BLaER1 (cell line): ENCODE measurements around the gene IQCF6.
"Not testable (repeated sequence)": the region's sequence is repeated elsewhere in the genome, so short reads cannot be mapped to it uniquely, and the experiment has no call there.

Experiments
- H3K27ac ChIP-seq: shearing (Covaris generic); formaldehyde crosslinking; 2 replicates; pipeline ENCODE4 v1.8.1; 2022
- H3K27me3 ChIP-seq: shearing (Covaris generic); formaldehyde crosslinking; 2 replicates; pipeline ENCODE4 v1.8.1; 2022
- H3K36me3 ChIP-seq: shearing (Covaris generic); formaldehyde crosslinking; 2 replicates; pipeline ENCODE4 v1.8.1; 2022
- H3K4me1 ChIP-seq: shearing (Covaris generic); formaldehyde crosslinking; 2 replicates; pipeline ENCODE4 v1.8.1; 2022
- H3K4me2 ChIP-seq: shearing (Covaris generic); formaldehyde crosslinking; 2 replicates; pipeline ENCODE4 v1.8.1; 2022
- H3K4me3 ChIP-seq: shearing (Covaris generic); formaldehyde crosslinking; 2 replicates; pipeline ENCODE4 v1.8.1; 2022
- H3K9ac ChIP-seq: shearing (Covaris generic); formaldehyde crosslinking; 2 replicates; pipeline ENCODE4 v1.8.1; 2022
- H3K9me3 ChIP-seq: shearing (Covaris generic); formaldehyde crosslinking; 2 replicates; pipeline ENCODE4 v1.8.1; 2022
- H4K20me1 ChIP-seq: shearing (Covaris generic); formaldehyde crosslinking; 2 replicates; pipeline ENCODE4 v1.8.1; 2022
- Cebpa-rat ChIP-seq: shearing (Covaris generic); IDR thresholded peaks from 2 replicates; pipeline ENCODE4 v1.8.1; 2022

Gene IQCF6

DNA sequence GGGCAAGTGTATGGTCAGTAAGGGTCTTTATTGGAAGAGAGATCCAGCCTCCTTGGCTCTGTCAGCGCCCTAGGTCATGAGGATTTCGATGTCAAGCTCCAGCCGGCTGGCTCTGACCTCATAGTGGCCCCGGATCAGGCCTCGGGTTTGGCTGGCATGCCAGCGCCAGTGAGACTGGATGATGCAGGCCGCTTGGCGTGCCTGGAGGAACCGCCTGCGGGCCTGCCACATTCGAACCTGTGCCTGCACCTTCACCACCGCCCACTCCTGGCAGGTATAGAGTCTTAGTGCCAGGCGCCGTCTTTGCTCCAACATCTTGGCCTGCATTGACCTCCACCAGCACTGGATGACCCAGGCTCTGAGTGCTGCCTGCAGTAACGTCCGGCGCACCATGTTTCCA, 483 bp downstream of the IQCF6 start:
- Histone ChIP-seq H3K27ac (no peak overlapping the region), H3K4me2 (no peak overlapping the region), H3K9ac (no peak overlapping the region), H3K36me3 (no peaks in the 10 kb centered on the region), H4K20me1 (no peaks in the 10 kb centered on the region), H3K9me3 (no peaks in the 10 kb centered on the region), H3K4me1 (no peaks in the 10 kb centered on the region), H3K27me3 (no peaks in the 10 kb centered on the region), H3K4me3 (no peak overlapping the region)
- TF ChIP-seq Cebpa-rat, result no peak

DNA sequence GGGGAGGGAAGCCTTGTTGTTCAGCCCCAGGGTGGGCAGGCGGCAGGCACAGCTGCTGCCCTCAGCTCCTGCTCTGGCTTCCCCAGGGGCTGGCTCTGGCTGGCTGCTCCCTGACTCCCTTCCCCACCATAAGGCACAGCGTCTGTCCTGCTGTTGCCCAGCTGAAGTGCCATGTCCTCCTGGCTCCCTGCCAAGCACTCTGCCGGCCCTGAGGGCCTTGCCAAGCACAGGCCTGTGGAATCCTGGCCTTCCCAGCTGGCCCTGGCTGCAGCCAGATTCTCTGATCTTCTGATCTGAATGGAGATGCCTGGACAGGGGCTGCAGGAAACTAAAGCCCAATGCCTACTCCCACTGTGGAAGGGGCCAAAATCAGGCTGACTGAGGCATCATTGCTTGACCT, 1.1 kb downstream of the IQCF6 start:
- no peaks in the 10 kb centered on the region for H3K27me3 ChIP-seq
- H3K9me3 ChIP-seq, result no peaks in the 10 kb centered on the region
- no peaks in the 10 kb centered on the region for H4K20me1 ChIP-seq
- H3K4me1 ChIP-seq, result no peaks in the 10 kb centered on the region
- H3K27ac ChIP-seq, result no peak overlapping the region
- H3K9ac ChIP-seq, result no peak overlapping the region
- no peak for TF ChIP-seq Cebpa-rat
- no peak overlapping the region for H3K4me2 ChIP-seq
- no peak overlapping the region for H3K4me3 ChIP-seq
- H3K36me3 ChIP-seq, result no peaks in the 10 kb centered on the region

DNA sequence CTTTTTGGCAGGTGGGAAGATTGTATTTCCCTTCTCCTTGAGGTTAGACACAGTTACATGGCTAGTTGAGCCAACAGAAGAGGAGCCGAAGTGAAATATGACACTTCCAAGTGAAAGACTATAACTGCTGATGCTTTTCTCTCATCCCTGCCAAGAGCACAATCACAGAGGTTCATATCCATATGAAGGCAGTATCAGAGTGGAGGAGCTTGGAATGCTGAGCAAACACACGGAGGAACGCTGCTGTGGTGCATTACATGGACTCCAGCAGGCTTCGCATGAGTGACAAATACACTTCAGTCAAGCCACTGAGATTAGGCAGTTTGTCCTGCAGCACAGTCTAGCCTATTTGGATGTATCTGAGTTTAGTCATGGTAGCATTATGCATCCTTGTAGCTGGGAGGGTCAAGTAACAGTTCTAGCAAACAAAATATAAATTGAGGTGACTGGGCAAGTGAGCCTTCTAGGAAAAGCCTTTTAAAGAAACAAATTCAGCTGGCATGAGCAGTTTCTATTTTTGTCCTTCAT, 5.4 kb downstream of the IQCF6 start:
- no peak overlapping the region for H3K4me3 ChIP-seq
- no peaks in the 10 kb centered on the region for H4K20me1 ChIP-seq
- no peak overlapping the region for H3K4me2 ChIP-seq
- no peaks in the 10 kb centered on the region for H3K27me3 ChIP-seq
- H3K36me3 ChIP-seq, result no peaks in the 10 kb centered on the region
- no peaks in the 10 kb centered on the region for H3K9me3 ChIP-seq
- TF ChIP-seq Cebpa-rat, result no peak
- no peak overlapping the region for H3K9ac ChIP-seq
- no peaks in the 10 kb centered on the region for H3K4me1 ChIP-seq
- no peak overlapping the region for H3K27ac ChIP-seq

DNA sequence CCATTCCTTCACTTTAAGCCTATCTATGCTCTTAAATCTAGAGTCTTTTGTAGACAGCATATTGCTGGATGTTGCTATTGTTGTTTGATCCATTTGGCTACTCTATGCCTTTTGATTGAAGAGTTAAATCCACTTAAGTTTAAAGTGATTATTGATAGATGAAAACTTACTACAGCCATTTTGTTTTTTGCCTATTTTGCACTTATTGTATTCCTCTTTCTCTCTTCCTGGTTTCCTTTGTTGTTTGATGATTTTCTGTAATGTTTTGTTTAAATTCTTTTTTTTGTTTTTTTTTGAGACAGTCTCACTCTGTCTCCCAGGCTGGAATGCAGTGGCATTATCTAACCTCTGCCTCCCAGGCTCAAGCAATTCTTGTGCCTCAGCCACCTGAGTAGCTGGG, 19.8 kb downstream of the IQCF6 start:
- H3K27me3 ChIP-seq, result no peaks in the 10 kb centered on the region
- no peaks in the 10 kb centered on the region for H3K36me3 ChIP-seq
- no peak overlapping the region for H3K9ac ChIP-seq
- no peak overlapping the region for H3K4me2 ChIP-seq
- no peak overlapping the region for H3K4me3 ChIP-seq
- H4K20me1 ChIP-seq, result no peaks in the 10 kb centered on the region
- H3K4me1 ChIP-seq, result peaks cover 8% of the 10 kb centered on the region
- peaks cover 41% of the 10 kb centered on the region for H3K9me3 ChIP-seq
- H3K27ac ChIP-seq, result no peak overlapping the region
- no peak for TF ChIP-seq Cebpa-rat

DNA sequence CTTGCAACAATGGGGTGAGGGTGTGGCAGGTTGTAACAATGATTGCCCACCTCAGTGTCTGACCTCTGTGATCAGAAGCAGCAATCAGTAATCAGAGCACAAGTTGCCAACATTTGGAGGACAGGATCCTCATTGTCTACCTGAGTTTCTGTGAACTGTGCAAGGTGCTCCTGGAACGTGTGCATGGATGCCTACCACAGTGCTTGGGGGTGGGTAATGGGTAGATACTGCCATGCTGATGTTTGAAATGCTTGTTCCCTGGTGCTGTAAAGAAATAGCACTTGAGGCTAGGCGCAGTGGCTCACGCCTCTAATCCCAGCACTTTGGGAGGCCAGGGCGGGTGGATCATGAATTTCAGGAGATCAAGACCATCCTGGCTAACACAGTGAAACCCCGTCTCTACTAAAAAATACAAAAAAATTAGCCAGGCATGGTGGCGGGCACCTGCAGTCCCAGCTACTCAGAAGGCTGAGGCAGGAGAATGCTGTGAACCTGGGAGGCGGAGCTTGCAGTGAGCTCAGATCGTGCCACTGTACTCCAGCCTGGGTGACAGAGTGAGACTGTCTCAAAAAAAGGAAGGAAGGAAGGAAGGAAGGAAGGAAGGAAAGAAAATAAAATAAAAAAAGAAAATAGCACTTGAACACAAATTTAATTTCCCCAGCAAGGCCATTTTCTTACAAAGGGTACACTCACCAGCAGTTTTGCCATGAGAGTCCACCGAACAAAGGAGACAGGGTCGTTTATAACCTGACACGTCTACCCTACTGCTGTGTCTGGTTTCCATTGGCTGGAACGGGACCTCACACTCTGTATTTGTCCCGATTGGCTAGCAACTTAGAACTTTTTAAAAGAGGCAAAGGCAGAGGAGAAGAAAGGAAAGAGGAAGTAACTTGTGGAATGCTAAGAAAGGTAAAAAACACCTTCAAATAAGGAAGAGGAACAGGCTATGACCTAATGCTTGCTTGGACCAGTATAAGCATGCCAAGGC, 25.0 kb downstream of the IQCF6 start:
- not testable (repeated sequence) for H3K4me3 ChIP-seq, H3K9ac ChIP-seq, H3K27ac ChIP-seq, H3K27me3 ChIP-seq, H3K36me3 ChIP-seq, H4K20me1 ChIP-seq
- Histone ChIP-seq H3K4me1 (peaks cover 16% of the 10 kb centered on the region), H3K9me3 (peaks cover 18% of the 10 kb centered on the region), H3K4me2 (peak overlapping the region; percentile 59)

DNA sequence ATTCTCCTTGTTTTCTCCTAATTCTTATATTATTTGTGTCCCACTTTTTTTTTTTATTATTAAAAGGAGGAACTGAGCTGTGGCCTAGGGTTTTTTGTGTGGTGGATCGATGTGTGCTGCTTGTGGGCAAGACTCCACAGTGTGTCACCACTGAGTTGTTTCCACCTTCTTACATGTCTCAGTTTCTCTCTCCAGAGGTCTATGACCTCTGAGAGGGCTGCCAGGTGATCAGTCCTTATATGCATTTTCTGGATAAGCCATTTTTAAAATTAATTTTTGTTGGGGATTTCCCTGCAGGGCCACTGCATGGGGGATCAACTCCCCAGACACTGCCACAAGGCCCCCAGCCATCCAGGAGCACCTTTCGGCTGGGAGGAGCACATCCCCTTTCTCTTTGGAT, 27.8 kb downstream of the IQCF6 start:
- Histone ChIP-seq H3K9ac (no peak overlapping the region), H4K20me1 (no peaks in the 10 kb centered on the region), H3K4me2 (no peak overlapping the region), H3K4me3 (no peak overlapping the region), H3K4me1 (peaks cover 16% of the 10 kb centered on the region), H3K27me3 (no peaks in the 10 kb centered on the region), H3K27ac (no peak overlapping the region), H3K36me3 (no peaks in the 10 kb centered on the region), H3K9me3 (peaks cover 35% of the 10 kb centered on the region)
- no peak for TF ChIP-seq Cebpa-rat

DNA sequence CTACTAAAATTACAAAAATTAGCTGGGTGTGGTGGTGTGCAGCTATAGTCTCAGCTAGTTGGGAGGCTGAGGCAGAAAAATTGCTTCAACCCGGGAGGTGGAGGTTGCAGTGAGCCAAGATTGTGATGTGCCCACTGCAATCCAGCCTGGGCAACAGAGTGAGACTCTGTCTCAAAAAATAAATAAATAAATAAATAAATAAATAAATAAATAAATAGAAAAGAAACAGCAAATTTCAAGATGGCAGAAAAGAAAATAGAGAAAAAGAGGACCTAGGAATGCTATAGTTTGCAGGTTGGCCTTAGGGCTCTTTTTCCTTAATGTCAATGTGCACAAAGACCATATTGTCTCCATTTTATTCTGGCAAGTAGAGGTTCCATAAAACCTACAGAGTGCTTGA, 28.2 kb downstream of the IQCF6 start:
- Histone ChIP-seq H3K27me3 (no peaks in the 10 kb centered on the region), H3K4me1 (peaks cover 16% of the 10 kb centered on the region)

DNA sequence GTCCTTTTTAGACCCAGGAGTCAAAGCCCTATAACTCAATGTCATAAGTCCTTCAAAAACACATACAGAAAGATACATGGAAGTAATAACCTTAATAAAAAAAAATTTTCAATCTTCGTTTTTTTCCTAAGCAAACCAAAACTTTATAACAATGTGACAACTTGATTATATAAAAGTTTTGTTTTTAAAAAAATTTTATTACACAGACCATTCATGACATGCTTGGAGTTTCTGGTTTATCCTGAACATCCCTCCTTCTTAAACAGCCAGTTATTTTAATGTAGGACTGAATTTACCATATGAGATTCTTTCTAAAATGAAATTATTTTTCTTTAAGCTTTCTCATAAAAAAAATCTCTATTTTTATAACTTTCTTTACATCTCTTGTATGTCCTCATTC, 30.7 kb downstream of the IQCF6 start:
- TF ChIP-seq Cebpa-rat, result no peak

More for the DNA sequence above, 28.2 kb downstream of the IQCF6 start:
- Histone ChIP-seq H3K36me3 (no peaks in the 10 kb centered on the region), H3K9me3 (peaks cover 31% of the 10 kb centered on the region), H3K27ac (no peak overlapping the region), H3K4me2 (no peak overlapping the region), H3K4me3 (no peak overlapping the region), H3K9ac (no peak overlapping the region), H4K20me1 (no peaks in the 10 kb centered on the region)
- no peak for TF ChIP-seq Cebpa-rat

DNA sequence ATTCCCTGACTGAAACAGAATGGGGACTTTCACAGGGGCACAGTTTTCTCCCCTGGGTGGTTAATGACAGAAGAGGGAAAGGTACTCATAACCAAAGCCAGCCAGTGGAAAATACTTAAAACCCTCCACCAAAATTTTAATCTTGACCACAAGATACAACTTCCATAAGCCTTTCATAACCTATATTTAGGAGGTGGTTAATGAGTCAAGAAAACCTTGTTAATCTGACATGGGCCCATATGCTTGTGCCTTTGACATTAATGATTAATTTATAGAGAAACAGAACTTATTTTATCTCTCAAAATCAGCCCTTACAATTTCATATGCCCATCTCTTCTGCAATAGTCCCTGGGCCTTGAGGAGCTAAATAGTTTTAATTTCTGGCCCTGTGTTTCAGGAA, 31.2 kb downstream of the IQCF6 start:
- H4K20me1 ChIP-seq, result no peaks in the 10 kb centered on the region
- H3K9me3 ChIP-seq, result peaks cover 30% of the 10 kb centered on the region
- TF ChIP-seq Cebpa-rat, result no peak
- H3K27ac ChIP-seq, result no peak overlapping the region
- H3K9ac ChIP-seq, result no peak overlapping the region
- no peak overlapping the region for H3K4me2 ChIP-seq
- H3K36me3 ChIP-seq, result no peaks in the 10 kb centered on the region
- no peak overlapping the region for H3K4me3 ChIP-seq
- no peaks in the 10 kb centered on the region for H3K4me1 ChIP-seq
- no peaks in the 10 kb centered on the region for H3K27me3 ChIP-seq

More for the DNA sequence above, 30.7 kb downstream of the IQCF6 start:
- Histone ChIP-seq H3K9me3 (peaks cover 28% of the 10 kb centered on the region), H3K27me3 (no peaks in the 10 kb centered on the region), H4K20me1 (no peaks in the 10 kb centered on the region), H3K4me3 (no peak overlapping the region), H3K36me3 (no peaks in the 10 kb centered on the region), H3K27ac (no peak overlapping the region), H3K9ac (no peak overlapping the region), H3K4me1 (no peaks in the 10 kb centered on the region), H3K4me2 (no peak overlapping the region)

DNA sequence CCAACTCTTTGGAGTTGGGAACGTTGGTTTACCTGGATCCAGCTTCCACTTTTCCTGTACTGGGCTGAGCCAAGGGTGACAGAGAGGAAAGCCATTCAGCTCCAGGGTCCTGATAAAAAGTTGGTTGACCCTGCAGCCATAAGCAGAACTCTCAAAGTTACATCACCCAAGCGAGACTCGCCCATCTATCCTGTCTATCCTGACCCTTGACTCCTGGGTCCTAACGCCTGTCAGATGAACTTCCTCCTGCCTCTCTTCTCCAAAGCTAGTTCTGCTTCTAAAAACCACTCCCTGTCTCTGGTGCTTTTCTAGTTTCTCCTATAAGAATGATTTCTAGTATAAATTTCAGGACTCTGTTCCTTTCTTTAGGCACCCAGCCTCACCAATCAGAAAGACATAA, 36.1 kb downstream of the IQCF6 start:
- not testable (repeated sequence) for H3K4me3 ChIP-seq

DNA sequence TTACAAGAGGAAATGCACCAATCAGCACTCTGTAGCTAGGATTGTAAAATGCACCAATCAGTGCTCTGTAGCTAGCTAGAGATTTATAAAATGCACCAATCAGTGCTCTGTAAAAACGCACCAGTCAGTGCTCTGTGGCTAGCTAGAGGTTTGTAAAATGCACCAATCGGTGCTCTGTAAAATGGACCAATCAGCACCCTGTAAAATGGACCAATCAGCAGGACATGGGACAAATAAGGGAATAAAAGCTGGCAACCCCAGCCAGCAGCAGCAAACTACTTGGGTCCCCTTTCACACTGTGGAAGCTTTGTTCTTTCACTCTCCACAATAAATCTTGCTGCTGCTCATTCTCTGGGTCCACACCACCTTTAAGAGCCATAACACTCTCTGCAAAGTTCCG, 36.7 kb downstream of the IQCF6 start:
- H4K20me1 ChIP-seq, H3K9ac ChIP-seq, H3K27me3 ChIP-seq, H3K36me3 ChIP-seq, H3K4me3 ChIP-seq, H3K27ac ChIP-seq, H3K4me2 ChIP-seq, H3K4me1 ChIP-seq: not testable (repeated sequence)
- peaks cover 22% of the 10 kb centered on the region for H3K9me3 ChIP-seq

More for the DNA sequence above, 36.1 kb downstream of the IQCF6 start:
- not testable (repeated sequence) for H3K4me1 ChIP-seq, H4K20me1 ChIP-seq, H3K27ac ChIP-seq, H3K9ac ChIP-seq, H3K27me3 ChIP-seq, H3K36me3 ChIP-seq, H3K4me2 ChIP-seq
- H3K9me3 ChIP-seq, result peaks cover 28% of the 10 kb centered on the region
